Body of pancreas (tissue), 4 donors: ENCODE measurements around the gene RAPGEF4. TPM values are rescaled to one million over a fixed set of nuclear protein-coding genes. Genes with fewer than 3 reads are reported as not detected.
A peak's percentile ranks its signal among the peaks of the same experiment; 100 is the strongest.

ENCODE experiments used
- ATAC-seq: fragments of 150-250 bp; one replicate; pipeline ENCODE4 v1.9.1; 2016
- DNase-seq, 4 donors: peaks; one replicate each; pipeline ENCODE4 v3.0.0-alpha.2; 2019
- H3K27ac ChIP-seq, 4 donors: fragments of 200-600 bp; sonication (generic); 1 replicate in 3 of 4; 2 replicates in 1 of 4; pipeline versions ENCODE4 v1.5.1 to v1.6.1; 2016 to 2019; ENCODE audit warnings: mild to moderate bottlenecking in 1 of 4, mixed read lengths in 1 of 4, moderate library complexity in 1 of 4
- H3K27me3 ChIP-seq, 2 donors: fragments of 200-600 bp; sonication (generic); one replicate each; pipeline ENCODE4 v1.6.0; 2016; ENCODE audit warnings: mild to moderate bottlenecking in 1 of 2
- H3K36me3 ChIP-seq, 2 donors: fragments of 200-600 bp; sonication (generic); replicated peaks in 1 of 2; 2 replicates each; pipeline ENCODE4 v1.5.1; 2016; ENCODE audit warnings: low read depth in 2 of 2; ENCODE audit not compliant: insufficient read depth in 1 of 2
- H3K4me1 ChIP-seq: fragments of 200-600 bp; sonication (generic); one replicate; pipeline ENCODE4 v1.6.0; 2016
- H3K4me3 ChIP-seq, 2 donors: fragments of 200-600 bp; sonication (generic); 1 replicate in 1 of 2; 2 replicates in 1 of 2; pipeline ENCODE4 v1.5.1; 2016 to 2019
- H3K9me3 ChIP-seq, 3 donors: fragments of 200-600 bp; sonication (generic); 1 replicate in 2 of 3; 2 replicates in 1 of 3; pipeline ENCODE4 v1.5.1; 2016
- CTCF ChIP-seq, 7 experiments: fragments of 450-650 bp in 4 of 7; fragments of 200-600 bp in 3 of 7; sonication (generic) in 3 of 7; IDR thresholded peaks; one replicate each; pipeline ENCODE4 v1.5.1; 2016 to 2019; ENCODE audit warnings: antibody characterized with exemption in 7 of 7
- POLR2A ChIP-seq, 3 donors: fragments of 450-650 bp; IDR thresholded peaks; one replicate each; pipeline ENCODE4 v1.6.1; 2016; ENCODE audit warnings: antibody characterized with exemption in 3 of 3, mild to moderate bottlenecking in 2 of 3
- WGBS, 2 donors: methylation state at CpG; one replicate each; pipeline ENCODE4 v1.1.5; 2017; 5-methylcytosine and 5-hydroxymethylcytosine counted together
- intact Hi-C: fragments of 100-400 bp; cut with DNase I; formaldehyde crosslinking; loops from one replicate; pipeline ENCODE4 v1.15.1; 2023
- total RNA-seq, 2 donors: library from RNA; depleted of rRNA; stranded (reverse); fragments of >200 nt; gene quantifications; one replicate each; pipeline ENCODE4 v1.1.0, GENCODE V29; 2016

RAPGEF4 gene
- total RNA-seq, 2 donors from 2014 or later = 4.7 to 22.4 TPM

GRCh38 chr2:172772633-172773032, 37.0 kb downstream of the RAPGEF4 start:
- ATAC-seq = no peak
- 79 to 85% methylated on average over 5 of the region's 5 CpGs for WGBS, 2 donors
- Histone ChIP-seq H3K4me3 (no peak overlapping the region), H3K27me3 (no peaks in the 10 kb centered on the region), H3K27ac (no peak overlapping the region), H3K4me1 (no peaks in the 10 kb centered on the region), H3K9me3 (no peaks in the 10 kb centered on the region), H3K36me3 (no peaks in the 10 kb centered on the region)
- intact Hi-C loops = no loop called here
- TF ChIP-seq POLR2A (IDR thresholded peaks at IDR 0.05) = no peak
- no peak for TF ChIP-seq CTCF (IDR thresholded peaks at IDR 0.05)
- DNase-seq = no peak

GRCh38 chr2:172774302-172774701, 38.7 kb downstream of the RAPGEF4 start:
- ATAC-seq (no peak), DNase-seq (no peak)
- TF ChIP-seq CTCF (IDR thresholded peaks at IDR 0.05) (no peak), POLR2A (IDR thresholded peaks at IDR 0.05) (no peak)
- Histone ChIP-seq H3K4me3 (no peak overlapping the region), H3K27ac (no peak overlapping the region), H3K36me3 (no peaks in the 10 kb centered on the region), H3K27me3 (no peaks in the 10 kb centered on the region), H3K9me3 (no peaks in the 10 kb centered on the region), H3K4me1 (no peaks in the 10 kb centered on the region)
- intact Hi-C loops = no loop called here

GRCh38 chr2:172775319-172775718, 39.7 kb downstream of the RAPGEF4 start:
- Histone ChIP-seq H3K27me3 (no peaks in the 10 kb centered on the region), H3K9me3 (no peaks in the 10 kb centered on the region), H3K4me3 (no peak overlapping the region), H3K27ac (no peak overlapping the region), H3K36me3 (no peaks in the 10 kb centered on the region), H3K4me1 (no peaks in the 10 kb centered on the region)
- ATAC-seq = no peak
- TF ChIP-seq POLR2A (IDR thresholded peaks at IDR 0.05) (no peak), CTCF (IDR thresholded peaks at IDR 0.05) (no peak)
- DNase-seq = no peak
- 97 to 100% methylated on average over 1 of the region's 1 CpG for WGBS, 2 donors
- intact Hi-C loops = no loop called here

GRCh38 chr2:172777431-172777830, 41.8 kb downstream of the RAPGEF4 start:
- ATAC-seq (no peak), DNase-seq (no peak)
- TF ChIP-seq CTCF (IDR thresholded peaks at IDR 0.05) (no peak), POLR2A (IDR thresholded peaks at IDR 0.05) (no peak)
- 64 to 69% methylated on average over 3 of the region's 3 CpGs for WGBS, 2 donors
- Histone ChIP-seq H3K9me3 (no peaks in the 10 kb centered on the region), H3K36me3 (no peaks in the 10 kb centered on the region), H3K4me1 (no peaks in the 10 kb centered on the region), H3K4me3 (no peak overlapping the region), H3K27ac (no peak overlapping the region), H3K27me3 (no peaks in the 10 kb centered on the region)
- intact Hi-C loops = no loop called here

- H3K27ac ChIP-seq = peak overlapping the region in 1 of 4 donors; percentile 61
- H3K36me3 ChIP-seq = no peaks in the 10 kb centered on the region
- no peaks in the 10 kb centered on the region for H3K9me3 ChIP-seq
- intact Hi-C loops = no loop called here
- DNase-seq (peak in 3 of 4 donors; percentile 25 to 59 (median 29)), ATAC-seq (peak; percentile 62)
- WGBS, 2 donors = 67 to 72% methylated on average over 6 of the region's 6 CpGs
- H3K27me3 ChIP-seq = no peaks in the 10 kb centered on the region
- no peaks in the 10 kb centered on the region for H3K4me1 ChIP-seq
- no peak overlapping the region for H3K4me3 ChIP-seq
- no peak for TF ChIP-seq POLR2A (IDR thresholded peaks at IDR 0.05)
- TF ChIP-seq CTCF (IDR thresholded peaks at IDR 0.05) = no peak
Measured at GRCh38 chr2:172782506-172783164, 47.0 kb downstream of the RAPGEF4 start.
